ENCODE results near the gene PGLYRP4. TPM values are rescaled to one million over a fixed set of nuclear protein-coding genes. Genes with fewer than 3 reads are reported as not detected.

The PGLYRP4 gene, protein sequence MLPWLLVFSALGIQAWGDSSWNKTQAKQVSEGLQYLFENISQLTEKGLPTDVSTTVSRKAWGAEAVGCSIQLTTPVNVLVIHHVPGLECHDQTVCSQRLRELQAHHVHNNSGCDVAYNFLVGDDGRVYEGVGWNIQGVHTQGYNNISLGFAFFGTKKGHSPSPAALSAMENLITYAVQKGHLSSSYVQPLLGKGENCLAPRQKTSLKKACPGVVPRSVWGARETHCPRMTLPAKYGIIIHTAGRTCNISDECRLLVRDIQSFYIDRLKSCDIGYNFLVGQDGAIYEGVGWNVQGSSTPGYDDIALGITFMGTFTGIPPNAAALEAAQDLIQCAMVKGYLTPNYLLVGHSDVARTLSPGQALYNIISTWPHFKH
- total RNA-seq (2021; fragmentation: NEBNext Ultra II Directional; extraction: Animal tissue kit (Norgen Biotek cat#: 25700)): not detected
- long read RNA-seq: 0 reads

DNA sequence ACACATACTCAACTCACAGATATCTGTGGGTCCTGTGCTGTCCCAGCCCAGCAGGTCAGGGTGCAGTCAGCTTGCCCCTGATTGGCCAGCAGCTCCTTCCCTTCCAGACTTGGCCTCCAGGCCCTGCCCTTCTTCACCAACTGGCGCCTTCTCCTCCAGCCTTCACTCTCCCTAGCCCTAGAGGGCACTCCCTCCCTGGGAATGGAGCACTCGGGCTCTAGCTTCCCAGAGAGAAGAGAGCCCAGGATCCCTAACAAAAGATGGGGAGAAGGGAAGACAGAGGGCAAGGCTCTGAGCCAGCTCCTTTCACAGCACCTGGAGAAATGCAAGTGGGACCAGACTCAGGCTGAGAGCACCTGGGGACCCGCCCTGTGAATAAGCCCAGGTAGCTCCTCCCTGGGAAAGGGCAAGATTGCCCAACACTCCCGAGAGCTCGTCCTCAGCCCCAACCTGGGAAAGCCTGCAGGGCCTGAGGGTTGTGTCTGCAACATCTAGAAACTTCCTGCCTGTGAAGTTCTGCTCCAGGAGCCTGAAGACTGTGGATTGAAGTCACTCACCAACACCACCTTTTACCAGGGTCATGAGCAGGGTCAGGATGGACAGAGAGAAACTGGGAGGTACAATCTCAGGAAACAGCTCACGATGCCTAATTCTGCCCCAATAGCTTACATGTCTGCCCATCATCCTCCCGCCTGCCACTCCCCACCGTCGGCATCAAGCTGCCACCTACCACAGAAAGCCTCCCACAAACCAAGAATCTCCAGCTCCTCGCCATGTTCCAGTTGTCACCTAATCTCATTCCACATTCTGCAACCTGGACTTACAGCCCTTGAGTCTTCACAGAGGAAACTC lies at the start of gene PGLYRP4:
Gene PGLYRP4 (minus strand): TSS at position 331 of the 852 bp plus-strand sequence. CDS start 909 bp downstream, outside the sequence.
- Mint-ChIP-seq H3K4me3 (no peak within 1 kb of the TSS), H3K27me3 (ENCODE audit: insufficient read depth) (peaks cover 33% of the 10 kb centered on the region), H3K4me1 (ENCODE audit: low read depth) (no peaks in the 10 kb centered on the region), H3K27ac (no peak within 1 kb of the TSS), H3K9me3 (no peaks in the 10 kb centered on the region), H3K36me3 (ENCODE audit: low read depth) (no peaks in the 10 kb centered on the region)
- TF ChIP-seq, protein P1, sequence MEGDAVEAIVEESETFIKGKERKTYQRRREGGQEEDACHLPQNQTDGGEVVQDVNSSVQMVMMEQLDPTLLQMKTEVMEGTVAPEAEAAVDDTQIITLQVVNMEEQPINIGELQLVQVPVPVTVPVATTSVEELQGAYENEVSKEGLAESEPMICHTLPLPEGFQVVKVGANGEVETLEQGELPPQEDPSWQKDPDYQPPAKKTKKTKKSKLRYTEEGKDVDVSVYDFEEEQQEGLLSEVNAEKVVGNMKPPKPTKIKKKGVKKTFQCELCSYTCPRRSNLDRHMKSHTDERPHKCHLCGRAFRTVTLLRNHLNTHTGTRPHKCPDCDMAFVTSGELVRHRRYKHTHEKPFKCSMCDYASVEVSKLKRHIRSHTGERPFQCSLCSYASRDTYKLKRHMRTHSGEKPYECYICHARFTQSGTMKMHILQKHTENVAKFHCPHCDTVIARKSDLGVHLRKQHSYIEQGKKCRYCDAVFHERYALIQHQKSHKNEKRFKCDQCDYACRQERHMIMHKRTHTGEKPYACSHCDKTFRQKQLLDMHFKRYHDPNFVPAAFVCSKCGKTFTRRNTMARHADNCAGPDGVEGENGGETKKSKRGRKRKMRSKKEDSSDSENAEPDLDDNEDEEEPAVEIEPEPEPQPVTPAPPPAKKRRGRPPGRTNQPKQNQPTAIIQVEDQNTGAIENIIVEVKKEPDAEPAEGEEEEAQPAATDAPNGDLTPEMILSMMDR (IDR thresholded peaks at IDR 0.05): no peak
- DNase-seq: no peak

DNA sequence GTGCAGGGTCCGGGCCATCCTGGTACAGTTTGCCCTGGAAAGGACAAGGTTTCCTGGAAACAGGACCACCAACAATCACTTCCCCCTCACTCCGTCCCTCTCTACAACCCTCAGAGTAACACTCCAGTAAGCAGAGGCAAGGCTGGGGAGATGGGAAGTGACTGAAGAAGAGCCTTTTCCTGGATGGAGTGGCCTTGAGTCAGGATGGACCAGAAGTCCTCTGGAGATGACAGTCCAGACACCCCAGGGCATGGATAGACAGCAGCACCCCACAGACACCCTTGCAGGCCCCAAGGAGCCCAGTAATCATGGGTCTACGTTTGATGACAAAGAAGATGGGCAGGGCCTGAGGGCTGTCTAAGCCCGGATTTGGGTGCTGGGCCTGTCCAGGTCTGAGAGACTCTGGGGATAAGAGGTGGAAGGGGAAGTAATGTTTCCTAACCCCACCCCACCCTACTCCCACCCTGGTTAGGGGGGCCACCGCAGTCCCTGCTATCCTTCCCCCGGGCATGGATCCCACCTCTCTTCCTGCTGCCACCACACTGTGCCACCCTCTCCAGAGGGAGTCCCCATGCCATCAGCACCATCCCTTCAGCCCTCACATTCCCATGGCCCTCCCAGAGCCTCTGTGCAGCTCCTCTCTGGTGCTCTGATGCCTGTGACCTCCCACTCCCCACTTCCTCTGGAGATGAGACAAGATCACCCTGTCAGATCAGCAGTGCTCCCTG lies 49.4 kb upstream of the PGLYRP4 start:
- H3K27me3 Mint-ChIP-seq (ENCODE audit: insufficient read depth): peaks cover 51% of the 10 kb centered on the region
- no peak for DNase-seq
- no peaks in the 10 kb centered on the region for H3K36me3 Mint-ChIP-seq (ENCODE audit: low read depth)
- no peaks in the 10 kb centered on the region for H3K4me1 Mint-ChIP-seq (ENCODE audit: low read depth)
- H3K4me3 Mint-ChIP-seq: no peak overlapping the region
- H3K9me3 Mint-ChIP-seq: no peaks in the 10 kb centered on the region
- TF ChIP-seq, protein P1 (IDR thresholded peaks at IDR 0.05): no peak
- no peak overlapping the region for H3K27ac Mint-ChIP-seq

DNA sequence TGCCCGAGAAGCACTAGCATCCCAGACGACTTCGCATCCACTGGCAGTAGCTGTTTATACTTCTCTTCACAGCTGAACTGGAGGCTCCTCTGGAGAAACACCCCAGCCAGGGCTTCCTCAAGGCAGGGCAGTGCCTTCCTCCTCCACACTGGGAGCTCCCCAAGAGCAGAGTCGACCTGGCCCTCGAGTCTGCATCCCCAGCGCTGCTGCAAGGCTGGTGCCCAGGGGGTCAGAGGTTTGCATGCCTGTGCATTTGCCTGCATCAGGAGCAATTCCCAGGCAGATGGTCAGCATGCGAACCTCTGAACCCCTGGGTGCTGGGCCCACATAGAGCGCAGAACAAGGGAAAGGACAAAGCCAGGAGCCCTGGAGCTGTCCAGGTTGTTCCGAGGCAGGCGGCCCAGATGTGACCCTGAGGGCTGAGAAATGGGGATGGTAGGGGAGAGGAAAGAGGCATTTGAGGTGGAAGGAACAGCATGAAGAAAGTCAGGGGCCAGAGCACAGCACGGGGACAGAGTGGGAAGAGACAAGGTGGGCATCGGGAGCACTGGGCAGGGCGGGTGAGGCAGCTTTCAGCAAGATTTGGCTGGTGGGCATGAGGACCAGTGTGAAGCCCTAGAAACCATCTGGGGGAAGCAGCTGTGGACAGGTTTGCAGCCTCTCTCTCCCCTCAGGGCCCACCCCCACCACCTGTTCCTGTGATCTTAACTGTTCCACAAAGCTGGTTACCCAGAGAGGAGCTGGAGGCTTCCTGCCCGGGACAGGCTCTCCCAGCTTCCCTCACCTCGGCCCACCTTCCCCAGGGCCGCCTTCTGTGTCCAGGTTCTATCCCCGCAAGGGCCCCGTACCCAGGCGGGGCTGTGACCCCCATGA lies 48.6 kb upstream of the PGLYRP4 start:
- no peaks in the 10 kb centered on the region for H3K36me3 Mint-ChIP-seq (ENCODE audit: low read depth)
- TF ChIP-seq, protein P1 (IDR thresholded peaks at IDR 0.05): no peak
- no peaks in the 10 kb centered on the region for H3K4me1 Mint-ChIP-seq (ENCODE audit: low read depth)
- H3K9me3 Mint-ChIP-seq: no peaks in the 10 kb centered on the region
- H3K27ac Mint-ChIP-seq: no peak overlapping the region
- peaks cover 48% of the 10 kb centered on the region for H3K27me3 Mint-ChIP-seq (ENCODE audit: insufficient read depth)
- DNase-seq: no peak
- H3K4me3 Mint-ChIP-seq: no peak overlapping the region

DNA sequence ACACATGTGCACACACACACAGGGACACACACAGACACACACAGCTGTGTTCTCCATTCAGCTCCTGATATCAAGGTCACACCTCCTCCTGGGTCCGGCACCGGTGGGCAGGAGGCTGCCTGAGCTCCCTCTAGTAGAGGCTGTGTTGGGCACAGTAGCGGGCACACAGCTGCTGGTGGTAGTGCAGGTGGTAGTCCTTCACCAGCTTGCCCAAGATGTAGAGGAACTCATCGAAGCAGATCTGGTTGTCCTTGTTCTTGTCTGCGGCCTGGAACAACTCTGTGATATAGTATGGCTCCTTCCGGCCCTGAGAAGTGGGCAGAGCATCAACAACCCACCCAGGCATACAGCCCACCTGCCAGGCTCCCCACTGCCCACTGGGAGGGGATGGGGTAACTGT lies 47.8 kb upstream of the PGLYRP4 start:
- Mint-ChIP-seq H3K36me3 (ENCODE audit: low read depth) (no peaks in the 10 kb centered on the region), H3K4me3 (no peak overlapping the region), H3K9me3 (no peaks in the 10 kb centered on the region), H3K27ac (no peak overlapping the region), H3K4me1 (ENCODE audit: low read depth) (no peaks in the 10 kb centered on the region), H3K27me3 (ENCODE audit: insufficient read depth) (peaks cover 45% of the 10 kb centered on the region)
- TF ChIP-seq, protein P1 (IDR thresholded peaks at IDR 0.05): no peak
- DNase-seq: no peak

Data from HFFc6 (cell line).